ENCODE results near the gene PLCB1.

The PLCB1 gene

GRCh38 chr20:8487696-8488095 lies 355.6 kb downstream of the PLCB1 start:
- TF ChIP-seq CTCF (IDR thresholded peaks at IDR 0.05; ENCODE audit: extremely low read depth, missing control alignments), result no peak
- DNase-seq (ENCODE audit: low spot score), result no peak

- TF ChIP-seq CTCF (IDR thresholded peaks at IDR 0.05; ENCODE audit: extremely low read depth, missing control alignments), result no peak
Measured at GRCh38 chr20:8489094-8489883, 357.2 kb downstream of the PLCB1 start.

DNA sequence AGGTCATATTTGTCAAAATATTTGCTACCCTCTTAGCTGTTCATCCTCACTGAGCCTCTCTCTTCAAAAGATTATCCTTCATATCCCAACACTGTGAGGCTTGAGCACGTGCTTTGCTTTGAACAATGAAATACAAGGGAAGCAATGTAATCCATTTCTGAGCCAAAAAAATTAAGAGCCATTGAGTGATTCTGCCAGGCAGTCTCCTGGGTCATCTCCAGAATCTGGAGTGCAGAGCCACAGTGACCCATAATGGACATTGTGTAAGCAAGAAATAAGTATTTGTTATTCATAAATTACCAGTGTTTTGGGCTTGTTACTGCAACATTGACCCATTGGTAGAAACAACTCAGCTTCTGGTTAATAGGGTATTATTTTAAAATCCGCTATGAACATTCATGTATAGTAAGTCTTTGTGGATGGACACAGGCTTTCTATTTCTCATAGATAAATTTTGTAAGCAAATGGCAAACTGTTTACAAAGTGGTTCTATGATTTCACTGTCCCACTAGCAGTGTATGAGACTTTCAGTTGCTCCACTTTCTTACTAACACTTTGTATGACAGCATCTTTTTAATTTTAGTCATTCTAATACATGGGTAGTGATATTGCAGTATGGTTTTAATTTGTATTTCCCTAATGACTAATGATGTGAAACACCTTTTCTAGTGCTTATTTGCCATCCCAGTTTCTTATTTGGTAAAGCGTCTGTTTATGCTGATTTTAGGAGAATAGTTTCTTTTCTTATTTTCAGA lies 358.2 kb downstream of the PLCB1 start:
- TF ChIP-seq CTCF (IDR thresholded peaks at IDR 0.05; ENCODE audit: extremely low read depth, missing control alignments), result no peak
- DNase-seq (ENCODE audit: low spot score), result no peak

More at GRCh38 chr20:8489094-8489883, 357.2 kb downstream of the PLCB1 start:
- no peak for DNase-seq (ENCODE audit: low spot score)

- no peak for DNase-seq (ENCODE audit: low spot score)
- TF ChIP-seq CTCF (IDR thresholded peaks at IDR 0.05; ENCODE audit: extremely low read depth, missing control alignments), result no peak
Measured at GRCh38 chr20:8492173-8492572, 360.1 kb downstream of the PLCB1 start.

DNA sequence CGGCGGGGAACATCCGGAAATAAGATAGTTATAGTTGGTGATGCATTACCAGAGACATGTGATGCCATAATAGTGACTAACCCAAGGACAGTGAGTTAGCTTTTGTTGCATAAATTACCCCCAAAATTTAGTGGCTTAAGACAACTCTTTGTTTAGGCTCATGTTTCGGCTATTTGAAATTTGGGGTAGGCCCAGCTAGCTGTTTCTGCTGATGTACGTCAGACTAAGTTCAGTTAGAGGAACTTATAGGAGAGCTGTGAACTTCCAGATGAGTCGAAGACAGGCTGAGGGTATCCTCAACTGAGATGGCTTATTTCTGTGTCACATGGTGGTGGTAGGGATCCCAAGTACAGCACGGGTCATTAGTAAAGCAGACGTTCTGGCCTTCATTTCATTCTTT lies 366.5 kb downstream of the PLCB1 start:
- no peak for DNase-seq (ENCODE audit: low spot score)

DNA sequence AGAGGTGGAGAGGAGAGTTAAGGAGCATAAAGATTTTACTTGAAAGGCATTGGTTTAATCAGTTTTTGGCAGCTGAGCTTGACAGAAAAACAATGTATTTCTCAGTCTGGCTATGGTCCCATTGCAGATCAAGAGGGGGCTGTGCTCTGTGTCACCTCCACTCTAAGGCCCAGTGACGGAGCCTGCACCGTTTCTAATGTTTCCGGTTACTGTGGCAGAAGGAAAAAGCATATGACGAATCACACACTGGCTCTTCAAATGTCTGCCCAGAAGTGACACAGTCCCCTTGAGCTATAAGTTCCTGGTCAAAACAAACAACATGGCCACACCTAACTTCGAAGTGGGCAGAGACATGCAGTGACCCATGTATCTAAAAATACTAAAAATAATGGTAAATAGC lies 372.0 kb downstream of the PLCB1 start:
- no peak for DNase-seq (ENCODE audit: low spot score)
- TF ChIP-seq CTCF (IDR thresholded peaks at IDR 0.05; ENCODE audit: extremely low read depth, missing control alignments), result no peak

More for the DNA sequence above, 366.5 kb downstream of the PLCB1 start:
- TF ChIP-seq CTCF (IDR thresholded peaks at IDR 0.05; ENCODE audit: extremely low read depth, missing control alignments), result no peak

Data from GM20000 (cell line).